DOHH2 (cell line): ENCODE measurements around the gene VKORC1L1.
"Not testable (repeated sequence)": the region's sequence is repeated elsewhere in the genome, so short reads cannot be mapped to it uniquely, and the experiment has no call there.

Experiments used
- H3F3A ChIP-seq: fragments of 200-600 bp; sonication (generic), shearing (Covaris generic); 2 replicates; pipeline ENCODE4 v1.6.0; 2016; ENCODE audit warnings: antibody characterized with exemption, mild to moderate bottlenecking; ENCODE audit not compliant: control insufficient read depth, insufficient read depth
- H3K27ac ChIP-seq: fragments of 200-600 bp; sonication (generic); 2 replicates; pipeline ENCODE4 v1.5.1; 2014; ENCODE audit warnings: low read depth, mild to moderate bottlenecking, low read length, moderate library complexity
- H3K27me3 ChIP-seq: fragments of 200-600 bp; sonication (generic); 2 replicates; pipeline ENCODE4 v1.6.1; 2014; ENCODE audit warnings: mild to moderate bottlenecking, low read length, mixed read lengths; ENCODE audit not compliant: control insufficient read depth
- H3K36me3 ChIP-seq: fragments of 200-600 bp; sonication (generic); 2 replicates; pipeline ENCODE4 v1.6.1; 2014; ENCODE audit warnings: mild to moderate bottlenecking, low read length, moderate library complexity, mixed read lengths; ENCODE audit not compliant: control insufficient read depth
- H3K4me1 ChIP-seq: fragments of 200-600 bp; sonication (generic); 2 replicates; pipeline ENCODE4 v1.6.1; 2014; ENCODE audit warnings: mild to moderate bottlenecking, low read length, mixed read lengths; ENCODE audit not compliant: control insufficient read depth
- H3K4me2 ChIP-seq: fragments of 200-600 bp; sonication (generic); 2 replicates; pipeline ENCODE4 v1.6.0; 2014; ENCODE audit warnings: mild to moderate bottlenecking, low read length, moderate library complexity
- H3K4me3 ChIP-seq: fragments of 200-600 bp; sonication (generic); 2 replicates; pipeline ENCODE4 v1.5.1; 2014; ENCODE audit warnings: mild to moderate bottlenecking, low read length, mixed read lengths
- H3K79me2 ChIP-seq: fragments of 200-600 bp; sonication (generic); 2 replicates; pipeline ENCODE4 v1.6.1; 2014; ENCODE audit warnings: mild to moderate bottlenecking, low read length, mixed read lengths; ENCODE audit not compliant: control insufficient read depth
- H3K9me2 ChIP-seq: fragments of 200-600 bp; sonication (generic); replicated peaks from 2 replicates; pipeline ENCODE4 v1.6.1; 2014; ENCODE audit warnings: mild to moderate bottlenecking, low read length, mixed read lengths; ENCODE audit not compliant: control insufficient read depth
- H3K9me3 ChIP-seq: fragments of 200-600 bp; sonication (generic); 2 replicates; pipeline ENCODE4 v1.6.1; 2014; ENCODE audit warnings: antibody characterized with exemption, low read length, mixed read lengths; ENCODE audit not compliant: control insufficient read depth, insufficient read depth
- H4K20me1 ChIP-seq: fragments of 200-600 bp; sonication (generic); 2 replicates; pipeline ENCODE4 v1.6.0; 2014; ENCODE audit warnings: low read depth, mild to moderate bottlenecking, antibody characterized with exemption, low read length, moderate library complexity; ENCODE audit not compliant: control insufficient read depth, insufficient read depth

VKORC1L1 gene

GRCh38 chr7:65879292-65880153, 6.6 kb downstream of the VKORC1L1 start:
- peak overlapping the region; percentile 21 for H3K27ac ChIP-seq
- H3K79me2 ChIP-seq, result peaks cover 89% of the 10 kb centered on the region
- not testable (repeated sequence) for H3K27me3 ChIP-seq, H4K20me1 ChIP-seq, H3F3A ChIP-seq, H3K9me2 ChIP-seq, H3K9me3 ChIP-seq, H3K4me3 ChIP-seq
- H3K4me2 ChIP-seq, result peak overlapping the region; percentile 49
- H3K4me1 ChIP-seq, result peaks cover 24% of the 10 kb centered on the region
- peaks cover 31% of the 10 kb centered on the region for H3K36me3 ChIP-seq

- Histone ChIP-seq H3K4me1 (peaks cover 24% of the 10 kb centered on the region), H3K79me2 (peaks cover 89% of the 10 kb centered on the region), H3K4me2 (peak overlapping the region; percentile 7), H3K36me3 (peaks cover 31% of the 10 kb centered on the region)
- H3K9me2 ChIP-seq, H3K27ac ChIP-seq, H4K20me1 ChIP-seq, H3F3A ChIP-seq, H3K27me3 ChIP-seq, H3K4me3 ChIP-seq, H3K9me3 ChIP-seq: not testable (repeated sequence)
These were observed 7.4 kb downstream of the VKORC1L1 start for GRCh38 chr7:65880242-65880641.

- H4K20me1 ChIP-seq, H3K4me2 ChIP-seq, H3K27me3 ChIP-seq, H3K9me2 ChIP-seq, H3F3A ChIP-seq, H3K9me3 ChIP-seq, H3K4me1 ChIP-seq, H3K4me3 ChIP-seq, H3K27ac ChIP-seq: not testable (repeated sequence)
- H3K79me2 ChIP-seq, result peaks cover 83% of the 10 kb centered on the region
- peaks cover 37% of the 10 kb centered on the region for H3K36me3 ChIP-seq
These were observed 12.1 kb downstream of the VKORC1L1 start for GRCh38 chr7:65884983-65885382.

GRCh38 chr7:65885533-65885932, 12.7 kb downstream of the VKORC1L1 start:
- Histone ChIP-seq H3K79me2 (peaks cover 80% of the 10 kb centered on the region), H3K36me3 (peaks cover 35% of the 10 kb centered on the region)
- not testable (repeated sequence) for H3K9me3 ChIP-seq, H3K9me2 ChIP-seq, H3K27ac ChIP-seq, H3K4me2 ChIP-seq, H3F3A ChIP-seq, H3K4me3 ChIP-seq, H3K27me3 ChIP-seq, H3K4me1 ChIP-seq, H4K20me1 ChIP-seq

- Histone ChIP-seq H3K36me3 (peaks cover 53% of the 10 kb centered on the region), H3K79me2 (peaks cover 78% of the 10 kb centered on the region)
- H4K20me1 ChIP-seq, H3K9me2 ChIP-seq, H3K4me2 ChIP-seq, H3K4me3 ChIP-seq, H3K27me3 ChIP-seq, H3K4me1 ChIP-seq, H3K9me3 ChIP-seq, H3K27ac ChIP-seq, H3F3A ChIP-seq: not testable (repeated sequence)
These were observed 15.7 kb downstream of the VKORC1L1 start for GRCh38 chr7:65888434-65889156.

GRCh38 chr7:65889722-65890121, 16.8 kb downstream of the VKORC1L1 start:
- not testable (repeated sequence) for H3K9me2 ChIP-seq, H3F3A ChIP-seq, H4K20me1 ChIP-seq, H3K27me3 ChIP-seq, H3K4me3 ChIP-seq, H3K9me3 ChIP-seq, H3K4me1 ChIP-seq, H3K4me2 ChIP-seq, H3K27ac ChIP-seq
- H3K79me2 ChIP-seq, result peaks cover 74% of the 10 kb centered on the region
- H3K36me3 ChIP-seq, result peaks cover 48% of the 10 kb centered on the region
